Measurements from ENCODE around the gene STX8. TPM values are rescaled to one million over a fixed set of nuclear protein-coding genes. Genes with fewer than 3 reads are reported as not detected.
A peak's percentile ranks its signal among the peaks of the same experiment; 100 is the strongest.
"Not testable (repeated sequence)": the region's sequence is repeated elsewhere in the genome, so short reads cannot be mapped to it uniquely, and the experiment has no call there.

STX8 gene
- polyA plus RNA-seq, 1 donor from 2014 or later, result 142 TPM

DNA sequence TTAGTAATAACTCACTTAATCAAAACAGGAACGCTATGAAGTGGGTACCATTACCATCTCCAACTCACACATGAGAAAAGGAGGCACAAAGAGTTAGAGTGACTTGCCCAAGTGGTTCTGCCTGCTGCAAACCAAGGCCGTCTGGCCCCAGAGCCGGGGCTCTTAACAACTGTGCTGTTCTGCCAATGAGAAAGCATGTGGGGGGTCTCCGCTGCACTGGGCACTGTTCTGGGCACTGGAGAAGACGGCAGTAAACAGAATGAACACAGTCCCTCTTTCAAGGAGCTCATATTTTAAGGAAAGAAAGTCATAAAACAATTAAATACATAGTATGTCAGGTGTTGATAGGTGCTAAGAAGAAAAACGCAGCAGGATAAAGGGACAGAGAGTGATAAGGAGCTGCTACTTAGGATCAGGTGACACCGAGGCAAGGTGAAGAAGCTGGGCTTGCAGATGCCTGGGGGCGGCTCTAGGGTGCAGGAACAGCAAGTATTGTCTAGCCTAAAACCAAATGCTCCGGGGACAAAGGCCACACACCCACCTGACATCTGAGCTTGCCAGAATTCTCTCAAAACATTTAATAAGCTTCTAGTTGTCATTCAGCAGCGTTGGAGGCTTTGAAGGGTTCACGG lies 6.5 kb downstream of the STX8 start:
- Mint-ChIP-seq H3K27me3 (no peaks in the 10 kb centered on the region), H3K27ac (no peak overlapping the region), H3K36me3 (peaks cover 18% of the 10 kb centered on the region), H3K4me3 (peak overlapping the region in 1 of 4 donors; percentile 9), H3K9me3 (peaks cover 0 to 2% (median under 1%) of the 10 kb centered on the region in 3 donors), H3K4me1 (peaks cover 15 to 32% (median 25%) of the 10 kb centered on the region in 3 donors)

DNA sequence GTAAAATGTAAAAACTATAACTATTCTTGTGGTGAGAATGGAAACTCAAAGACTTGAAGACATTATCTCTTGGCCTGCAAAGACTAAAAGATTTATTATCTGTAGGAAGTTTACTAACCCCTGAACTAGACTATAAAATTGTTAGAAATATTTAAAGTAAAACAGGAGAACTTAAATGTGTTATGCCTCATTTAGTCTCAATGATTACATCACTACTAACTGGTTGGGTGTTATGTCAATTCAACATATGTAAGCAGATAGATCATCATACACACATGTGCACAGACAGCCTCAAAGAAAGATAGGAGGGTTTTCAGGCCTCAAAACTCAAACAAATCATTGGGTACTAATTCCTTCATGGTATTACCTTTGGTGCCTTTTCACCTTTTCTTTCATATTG lies 7.6 kb downstream of the STX8 start:
- Mint-ChIP-seq H3K4me1 (peaks cover 11 to 26% (median 23%) of the 10 kb centered on the region in 3 donors), H3K27ac (peak overlapping the region in 1 of 3 donors; percentile 21), H3K27me3 (no peaks in the 10 kb centered on the region), H3K4me3 (no peak overlapping the region), H3K9me3 (peaks cover 0 to 4% (median 3%) of the 10 kb centered on the region in 3 donors), H3K36me3 (peaks cover 22% of the 10 kb centered on the region)

DNA sequence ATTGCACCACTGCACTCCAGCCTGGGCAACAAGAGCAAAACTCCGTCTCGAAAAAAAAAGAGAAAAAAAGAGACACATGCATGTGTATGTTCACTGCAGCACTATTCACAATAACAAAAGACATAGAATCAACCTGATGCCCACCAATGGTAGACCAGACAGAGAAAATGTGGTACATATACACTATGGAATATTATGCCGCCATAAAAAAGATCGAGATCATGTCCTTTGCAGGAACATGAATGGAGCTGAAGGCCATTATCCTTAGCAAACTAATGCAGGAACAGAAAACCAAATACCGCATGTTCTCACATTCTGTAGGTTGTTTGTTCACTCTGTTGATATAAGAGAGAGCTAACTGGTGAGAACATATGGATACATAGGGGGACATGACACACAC lies 8.9 kb downstream of the STX8 start:
- H3K27me3 Mint-ChIP-seq, H3K9me3 Mint-ChIP-seq, H3K4me3 Mint-ChIP-seq: not testable (repeated sequence)
- peaks cover 11 to 26% (median 24%) of the 10 kb centered on the region in 3 donors for H3K4me1 Mint-ChIP-seq
- H3K36me3 Mint-ChIP-seq, result peaks cover 24% of the 10 kb centered on the region
- H3K27ac Mint-ChIP-seq, result peak overlapping the region in 1 of 3 donors; percentile 18

DNA sequence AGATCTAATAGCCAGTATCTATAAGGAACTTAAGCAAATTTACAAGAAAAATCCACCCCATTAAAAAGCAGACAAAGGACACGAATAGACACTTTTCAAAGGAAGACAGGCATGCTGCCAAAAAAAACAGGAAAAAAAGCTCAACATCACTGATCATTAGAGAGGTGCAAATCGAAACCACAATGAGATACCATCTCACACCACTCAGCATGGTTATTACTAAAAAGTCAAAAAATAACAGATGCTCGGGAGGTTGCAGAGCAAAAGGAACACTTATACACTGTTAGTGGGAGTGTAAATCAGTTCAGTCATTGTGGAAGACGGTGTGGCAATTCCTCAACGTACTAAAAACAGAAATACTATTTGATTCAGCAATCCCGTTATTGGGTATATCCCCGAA lies 9.6 kb downstream of the STX8 start:
- H3K27ac Mint-ChIP-seq, result peak overlapping the region in 2 of 3 donors; percentile 18 to 20
- peaks cover 11 to 26% (median 24%) of the 10 kb centered on the region in 3 donors for H3K4me1 Mint-ChIP-seq
- peaks cover 0 to 4% (median 3%) of the 10 kb centered on the region in 3 donors for H3K9me3 Mint-ChIP-seq
- no peaks in the 10 kb centered on the region for H3K27me3 Mint-ChIP-seq
- H3K4me3 Mint-ChIP-seq, result peak overlapping the region in 1 of 4 donors; percentile 17
- peaks cover 24% of the 10 kb centered on the region for H3K36me3 Mint-ChIP-seq

DNA sequence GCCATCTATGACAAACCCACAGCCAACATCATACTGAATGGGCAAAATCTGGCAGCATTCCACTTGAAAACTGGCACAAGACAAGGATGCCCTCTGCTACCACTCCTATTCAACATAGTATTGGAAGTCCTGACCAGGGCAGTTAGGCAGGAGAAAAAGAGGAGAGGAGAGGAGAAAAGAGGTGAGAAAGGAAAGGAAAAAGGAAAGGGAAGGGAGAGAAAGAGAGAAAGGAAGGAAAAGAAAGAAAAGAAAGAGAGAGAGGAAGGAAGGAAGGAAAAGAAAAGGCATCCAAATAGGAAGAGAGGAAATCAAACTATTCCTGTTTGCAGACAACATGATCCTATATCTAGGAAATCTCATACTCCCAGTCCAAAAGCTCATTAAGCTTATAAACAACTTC lies 11.5 kb downstream of the STX8 start:
- Mint-ChIP-seq H3K36me3 (peaks cover 21% of the 10 kb centered on the region), H3K27ac (no peak overlapping the region)

DNA sequence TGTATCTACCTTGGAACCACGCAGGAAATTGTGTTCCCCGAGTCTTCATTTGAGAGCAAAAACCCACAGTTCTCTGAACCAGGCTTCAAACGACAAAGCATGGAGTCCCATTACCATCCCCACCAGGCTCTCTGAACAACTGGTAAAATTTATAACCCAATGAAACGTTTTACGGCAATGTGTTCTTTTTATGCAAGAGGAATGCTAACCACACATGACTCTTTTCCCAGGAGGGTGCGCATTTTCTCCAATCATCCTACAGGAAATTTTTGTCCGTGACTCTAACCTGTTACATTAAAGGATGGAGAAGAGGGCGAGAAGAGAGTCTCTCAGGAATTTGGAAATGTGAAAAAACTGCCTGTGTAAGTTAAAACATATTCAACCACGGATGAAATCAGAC lies 17.8 kb downstream of the STX8 start:
- Mint-ChIP-seq H3K27me3 (no peaks in the 10 kb centered on the region), H3K9me3 (no peaks in the 10 kb centered on the region), H3K27ac (peak overlapping the region in 1 of 3 donors; percentile 74), H3K4me3 (no peak overlapping the region), H3K36me3 (peaks cover 8% of the 10 kb centered on the region), H3K4me1 (peaks cover 0 to 3% (median 2%) of the 10 kb centered on the region in 3 donors)

More for the DNA sequence above, 11.5 kb downstream of the STX8 start:
- peaks cover 13 to 21% (median 21%) of the 10 kb centered on the region in 3 donors for H3K4me1 Mint-ChIP-seq
- no peaks in the 10 kb centered on the region for H3K27me3 Mint-ChIP-seq
- peaks cover 0 to 4% (median 3%) of the 10 kb centered on the region in 3 donors for H3K9me3 Mint-ChIP-seq
- no peak overlapping the region for H3K4me3 Mint-ChIP-seq

DNA sequence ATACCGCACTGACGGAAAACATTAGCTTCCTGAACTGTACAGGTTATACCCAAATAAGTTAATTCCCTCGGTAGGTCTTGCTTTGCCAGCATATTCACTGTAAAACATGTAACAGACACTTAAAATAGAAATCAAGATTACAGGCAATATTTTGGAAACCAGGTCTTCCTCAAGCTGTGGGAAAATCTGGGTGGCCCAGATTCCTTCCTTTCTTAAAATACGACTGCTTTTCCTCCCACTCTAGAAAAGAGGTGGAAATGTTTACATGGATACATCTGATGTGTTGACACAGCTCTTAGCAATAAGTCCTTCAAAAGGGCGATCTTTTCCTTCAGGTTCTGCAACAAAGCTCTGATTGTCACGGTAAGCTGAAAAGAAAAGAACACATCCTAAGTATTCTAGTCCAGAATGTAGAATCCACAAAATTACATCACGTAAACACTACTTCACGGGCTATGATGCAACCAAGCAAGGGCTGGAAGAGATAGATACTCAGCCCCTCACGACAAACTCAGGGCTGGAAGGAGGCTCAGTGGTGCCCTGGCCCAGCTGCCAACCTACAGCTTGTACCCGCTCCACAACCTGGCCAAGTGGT lies 18.4 kb downstream of the STX8 start:
- H3K27ac Mint-ChIP-seq, result peak overlapping the region in 1 of 3 donors; percentile 81
- H3K9me3 Mint-ChIP-seq, result no peaks in the 10 kb centered on the region
- peaks cover 0 to 2% (median 0%) of the 10 kb centered on the region in 3 donors for H3K4me1 Mint-ChIP-seq
- H3K36me3 Mint-ChIP-seq, result peaks cover 6% of the 10 kb centered on the region
- H3K27me3 Mint-ChIP-seq, result no peaks in the 10 kb centered on the region
- no peak overlapping the region for H3K4me3 Mint-ChIP-seq

DNA sequence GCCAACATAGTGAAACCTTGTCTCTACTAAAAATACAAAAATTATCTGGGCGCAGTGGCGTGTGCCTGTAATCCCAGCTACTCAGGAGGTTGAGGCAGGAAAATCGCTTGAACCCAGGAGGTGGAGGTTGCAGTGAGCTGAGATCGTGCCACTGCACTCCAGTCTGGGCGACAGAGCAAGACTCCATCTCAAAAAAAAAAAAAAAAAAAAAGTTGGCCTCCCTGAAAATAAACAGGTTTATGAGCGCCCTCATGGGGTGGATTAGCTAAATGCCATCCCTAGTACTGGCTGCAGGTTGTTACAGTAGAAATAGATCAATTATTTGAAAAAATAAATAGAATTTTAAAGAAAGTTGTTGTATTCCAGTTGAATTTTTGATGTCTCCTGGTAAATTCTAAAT lies 20.9 kb downstream of the STX8 start:
- H3K4me1 Mint-ChIP-seq, H3K27ac Mint-ChIP-seq, H3K36me3 Mint-ChIP-seq, H3K4me3 Mint-ChIP-seq, H3K9me3 Mint-ChIP-seq, H3K27me3 Mint-ChIP-seq: not testable (repeated sequence)

DNA sequence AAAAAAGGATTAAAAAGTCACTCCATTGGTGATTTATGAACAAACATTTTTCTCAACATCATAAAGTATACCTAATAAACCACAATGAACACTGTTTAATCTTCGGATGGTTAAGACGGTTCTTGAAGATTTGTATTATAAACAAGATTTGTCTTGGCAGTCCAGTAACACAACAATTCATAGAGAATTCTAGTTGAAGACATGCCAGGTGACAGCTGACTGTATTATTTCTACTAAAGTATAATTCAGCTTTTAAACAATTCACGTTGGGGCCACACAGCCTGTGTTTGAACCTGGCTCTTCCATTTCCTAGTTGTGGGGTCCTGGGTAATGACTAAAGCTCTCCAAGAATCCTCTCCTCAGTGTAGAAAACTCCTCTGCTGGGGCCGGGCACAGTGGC lies 22.0 kb downstream of the STX8 start:
- no peaks in the 10 kb centered on the region for H3K27me3 Mint-ChIP-seq
- no peaks in the 10 kb centered on the region for H3K9me3 Mint-ChIP-seq
- peaks cover 9% of the 10 kb centered on the region for H3K36me3 Mint-ChIP-seq

DNA sequence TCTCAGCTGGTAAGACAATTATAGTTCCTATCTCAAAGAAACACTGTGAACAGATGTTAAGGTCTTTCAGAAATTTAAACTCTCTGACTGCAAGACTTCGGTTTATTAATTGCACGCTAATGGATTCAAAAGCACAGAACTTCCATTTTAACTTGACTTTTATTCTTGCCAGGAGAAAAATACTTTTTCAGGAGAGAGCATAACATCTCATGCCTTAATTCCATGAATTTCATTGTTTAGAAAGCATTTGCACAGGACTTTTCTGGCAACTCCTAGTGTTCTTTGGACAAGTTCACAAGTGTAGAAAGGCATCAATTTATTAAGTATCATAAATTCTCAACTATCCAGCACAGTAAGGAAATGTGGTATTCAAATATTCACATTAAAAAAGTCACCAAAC lies 22.4 kb downstream of the STX8 start:
- no peaks in the 10 kb centered on the region for H3K27me3 Mint-ChIP-seq
- peaks cover 9% of the 10 kb centered on the region for H3K36me3 Mint-ChIP-seq
- H3K4me3 Mint-ChIP-seq, result no peak overlapping the region
- no peaks in the 10 kb centered on the region for H3K4me1 Mint-ChIP-seq
- H3K27ac Mint-ChIP-seq, result no peak overlapping the region
- H3K9me3 Mint-ChIP-seq, result no peaks in the 10 kb centered on the region

More for the DNA sequence above, 22.0 kb downstream of the STX8 start:
- no peaks in the 10 kb centered on the region for H3K4me1 Mint-ChIP-seq
- H3K4me3 Mint-ChIP-seq, result no peak overlapping the region
- no peak overlapping the region for H3K27ac Mint-ChIP-seq

DNA sequence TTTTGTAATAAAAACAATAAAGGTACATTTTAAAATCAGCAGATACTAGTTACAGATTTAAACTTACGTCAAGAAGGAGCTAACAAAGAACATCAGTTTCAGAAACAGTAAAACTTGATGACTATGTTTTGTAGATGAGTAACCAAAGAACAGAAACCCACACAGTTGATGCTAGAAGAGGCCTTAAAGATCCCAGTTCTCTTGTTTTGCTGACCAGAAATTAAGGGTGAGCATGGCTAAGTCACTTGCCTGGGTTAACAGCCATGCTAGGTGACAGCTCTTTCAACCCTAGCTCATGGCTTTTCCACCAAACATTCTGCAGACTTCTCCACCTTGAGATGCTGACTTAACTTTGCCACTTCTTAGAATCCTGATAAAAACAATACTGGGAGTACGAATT lies 26.4 kb downstream of the STX8 start:
- Mint-ChIP-seq H3K4me3 (no peak overlapping the region), H3K27me3 (no peaks in the 10 kb centered on the region), H3K36me3 (peaks cover 9% of the 10 kb centered on the region), H3K27ac (no peak overlapping the region), H3K9me3 (no peaks in the 10 kb centered on the region), H3K4me1 (peaks cover 0 to 2% (median 0%) of the 10 kb centered on the region in 3 donors)

DNA sequence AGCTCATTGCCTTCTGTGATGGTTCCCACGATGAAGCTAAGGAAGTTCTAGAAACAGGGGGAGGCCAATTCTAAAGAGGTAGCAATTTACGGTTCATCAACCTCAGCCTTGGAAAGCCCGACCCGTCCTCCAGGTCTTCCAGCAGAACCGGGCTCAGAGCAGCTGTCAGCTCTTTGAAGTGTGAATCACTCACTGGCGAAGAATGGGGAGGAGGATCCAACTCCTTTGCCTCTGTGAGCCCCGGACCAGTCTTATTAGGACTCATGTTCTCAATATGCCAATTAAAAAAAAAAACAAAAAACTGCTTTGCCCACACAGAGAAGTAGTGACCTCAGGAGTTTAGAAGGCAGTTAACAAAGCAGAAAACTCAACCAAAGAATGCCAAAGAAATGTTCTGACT lies 31.4 kb downstream of the STX8 start:
- H3K4me3 Mint-ChIP-seq, result no peak overlapping the region
- H3K27ac Mint-ChIP-seq, result no peak overlapping the region

DNA sequence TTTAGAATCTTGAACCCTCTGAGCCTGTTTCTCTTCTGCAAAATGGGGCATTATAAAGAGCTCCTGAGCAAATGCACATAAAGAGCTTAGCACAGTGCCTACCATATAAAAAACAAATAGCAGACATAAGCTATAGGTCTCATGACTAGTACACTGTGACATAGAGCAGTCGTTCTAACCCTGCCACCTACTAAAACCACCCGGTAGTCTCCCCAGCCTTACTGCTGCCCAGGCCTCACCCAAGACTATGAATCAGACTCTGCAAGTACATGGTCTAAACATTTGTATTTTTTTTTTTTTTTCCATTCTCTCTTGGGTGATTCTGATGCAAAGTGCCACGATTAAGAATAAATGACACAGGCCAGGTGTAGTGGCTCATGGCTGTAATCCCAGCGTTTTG lies 33.9 kb downstream of the STX8 start:
- no peak overlapping the region for H3K27ac Mint-ChIP-seq
- peaks cover 12% of the 10 kb centered on the region for H3K36me3 Mint-ChIP-seq
- no peaks in the 10 kb centered on the region for H3K27me3 Mint-ChIP-seq
- H3K4me3 Mint-ChIP-seq, result no peak overlapping the region
- no peaks in the 10 kb centered on the region for H3K9me3 Mint-ChIP-seq
- H3K4me1 Mint-ChIP-seq, result peaks cover 0 to 2% (median 0%) of the 10 kb centered on the region in 3 donors

More for the DNA sequence above, 31.4 kb downstream of the STX8 start:
- Mint-ChIP-seq H3K9me3 (no peaks in the 10 kb centered on the region), H3K36me3 (peaks cover 12% of the 10 kb centered on the region), H3K4me1 (peaks cover 0 to 2% (median 0%) of the 10 kb centered on the region in 3 donors), H3K27me3 (no peaks in the 10 kb centered on the region)

DNA sequence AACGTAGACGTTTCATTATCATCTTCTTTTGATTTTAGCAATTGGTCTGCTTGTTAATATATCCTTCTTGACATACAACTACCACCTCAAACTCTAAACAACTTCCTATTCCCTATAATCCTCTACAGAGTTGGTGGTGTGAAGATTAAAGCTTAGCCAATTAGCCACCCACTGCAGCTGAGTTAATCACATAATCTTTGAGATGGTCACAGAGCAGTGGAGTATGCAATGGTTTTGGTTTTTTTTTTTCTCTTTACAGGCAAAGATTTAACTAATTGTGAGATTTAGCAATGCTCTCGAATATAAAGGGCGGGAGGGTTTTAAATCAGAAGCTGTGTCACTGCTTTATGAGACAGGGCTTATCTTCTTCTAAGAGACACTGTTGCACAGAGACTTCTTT lies 37.0 kb downstream of the STX8 start:
- H3K4me1 Mint-ChIP-seq, result peaks cover 0 to 2% (median 0%) of the 10 kb centered on the region in 3 donors
- H3K27ac Mint-ChIP-seq, result no peak overlapping the region
- no peaks in the 10 kb centered on the region for H3K9me3 Mint-ChIP-seq
- no peak overlapping the region for H3K4me3 Mint-ChIP-seq
- H3K27me3 Mint-ChIP-seq, result no peaks in the 10 kb centered on the region
- peaks cover 6% of the 10 kb centered on the region for H3K36me3 Mint-ChIP-seq

DNA sequence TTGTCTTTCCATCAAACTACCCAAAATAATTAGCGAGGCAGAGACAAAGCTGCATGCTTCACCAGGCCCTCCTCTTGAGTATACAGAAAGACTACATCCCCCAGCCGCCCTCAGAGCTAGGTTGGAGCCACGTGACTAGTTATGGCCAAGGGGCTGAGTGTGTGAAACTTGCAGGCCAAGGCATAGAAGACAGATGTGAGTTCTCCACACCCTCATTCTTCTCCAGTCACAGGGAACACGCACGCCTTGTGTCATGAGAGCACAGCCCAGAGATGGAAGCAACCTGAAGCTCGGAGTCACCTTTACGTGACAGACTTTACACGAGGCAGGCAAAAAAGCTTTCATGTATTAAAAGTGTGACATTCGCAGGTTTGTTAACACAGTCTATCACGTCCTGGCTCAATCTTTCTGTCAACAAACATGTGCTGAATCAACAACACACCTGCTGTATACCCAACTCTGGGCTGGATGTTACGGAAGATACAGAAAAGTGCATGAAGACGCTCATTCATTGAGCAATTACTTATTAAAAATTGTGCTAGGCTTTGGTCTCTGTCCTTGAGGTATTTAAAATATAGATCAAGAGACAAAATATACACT lies 38.3 kb downstream of the STX8 start:
- Mint-ChIP-seq H3K36me3 (peaks cover 6% of the 10 kb centered on the region), H3K9me3 (no peaks in the 10 kb centered on the region), H3K4me1 (peaks cover 0 to 2% (median 0%) of the 10 kb centered on the region in 3 donors), H3K27ac (no peak overlapping the region), H3K4me3 (no peak overlapping the region), H3K27me3 (no peaks in the 10 kb centered on the region)
